HepG2 (cell line): Measurements from ENCODE around the gene MAP2K7. TPM values are rescaled to one million over a fixed set of nuclear protein-coding genes. Genes with fewer than 3 reads are reported as not detected.

Experiments used
- BRF2 ChIP-seq: sonication (generic); formaldehyde crosslinking; IDR thresholded peaks from 2 replicates; pipeline ENCODE4 v1.8.1; 2022; ENCODE audit warnings: mild to moderate bottlenecking, missing genetic modification reagents
- ELF1 ChIP-seq: sonication (generic); formaldehyde crosslinking; IDR thresholded peaks from 2 replicates; pipeline ENCODE4 v1.4.0; 2020; ENCODE audit warnings: missing genetic modification reagents
- HDAC6 ChIP-seq: fragments of 200-600 bp; sonication (generic); IDR thresholded peaks from 2 replicates; pipeline ENCODE4 v1.7.0; 2017; ENCODE audit warnings: mild to moderate bottlenecking, antibody characterized with exemption, low read length, low read depth
- MBD4 ChIP-seq: IDR thresholded peaks from 2 replicates; pipeline ENCODE4 v1.6.1; 2012; ENCODE audit warnings: low read length, inconsistent platforms, borderline replicate concordance
- NKX3-1 ChIP-seq: sonication (generic); formaldehyde crosslinking; IDR thresholded peaks from 2 replicates; pipeline ENCODE4 v1.5.0; 2020; ENCODE audit warnings: missing genetic modification reagents
- PHF20 ChIP-seq: sonication (generic); formaldehyde crosslinking; IDR thresholded peaks from 2 replicates; pipeline ENCODE4 v1.5.0; 2020; ENCODE audit warnings: mild to moderate bottlenecking, missing genetic modification reagents
- SMAD1 ChIP-seq: sonication (generic); formaldehyde crosslinking; IDR thresholded peaks from 2 replicates; pipeline ENCODE4 v1.4.0; 2020; ENCODE audit warnings: missing genetic modification reagents, low read depth, mild to moderate bottlenecking, borderline replicate concordance
- SP1 ChIP-seq, 2 experiments: fragments of 450-650 bp in 1 of 2; sonication (generic) in 1 of 2; formaldehyde crosslinking in 1 of 2; IDR thresholded peaks; 2 replicates each; pipeline versions ENCODE4 v1.4.0 to v1.6.1; 2016 to 2020; ENCODE audit warnings: missing genetic modification reagents in 1 of 2
- SPEN ChIP-seq: sonication (generic); formaldehyde crosslinking; IDR thresholded peaks from 2 replicates; pipeline ENCODE4 v1.5.1; 2020; ENCODE audit warnings: low read depth, mild to moderate bottlenecking, missing genetic modification reagents
- SRSF4 ChIP-seq: fragments of 200-400 bp; formaldehyde crosslinking; IDR thresholded peaks from one replicate; pipeline ENCODE4 v1.6.1; 2018; ENCODE audit warnings: mild to moderate bottlenecking, low read depth, low read length, moderate library complexity; ENCODE audit not compliant: poor library complexity, severe bottlenecking
- STAG1 ChIP-seq: sonication (generic); formaldehyde crosslinking; IDR thresholded peaks from 2 replicates; pipeline ENCODE4 v1.4.0; 2020; ENCODE audit warnings: missing genetic modification reagents
- TMF1 ChIP-seq: sonication (generic); formaldehyde crosslinking; IDR thresholded peaks from 2 replicates; pipeline ENCODE4 v1.8.1; 2022; ENCODE audit warnings: low read depth, missing genetic modification reagents
- ZFP36L2 ChIP-seq: sonication (generic); formaldehyde crosslinking; IDR thresholded peaks from 2 replicates; pipeline ENCODE4 v1.4.0; 2020; ENCODE audit warnings: missing genetic modification reagents
- ZMAT5 ChIP-seq: sonication (generic); formaldehyde crosslinking; IDR thresholded peaks from 2 replicates; pipeline ENCODE4 v1.5.0; 2020; ENCODE audit warnings: mild to moderate bottlenecking, low read depth, missing genetic modification reagents, borderline replicate concordance
- ZNF362 ChIP-seq: sonication (generic); formaldehyde crosslinking; IDR thresholded peaks from 2 replicates; pipeline ENCODE4 v1.4.0; 2020; ENCODE audit warnings: missing genetic modification reagents, mild to moderate bottlenecking, borderline replicate concordance
- ZNF430 ChIP-seq: sonication (generic); formaldehyde crosslinking; IDR thresholded peaks from 2 replicates; pipeline ENCODE4 v1.9.0; 2021; ENCODE audit warnings: mild to moderate bottlenecking, missing genetic modification reagents
- ZNF44 ChIP-seq: sonication (generic); formaldehyde crosslinking; IDR thresholded peaks from 2 replicates; pipeline ENCODE4 v1.5.1; 2020; ENCODE audit warnings: mild to moderate bottlenecking, missing genetic modification reagents
- ZNF510 ChIP-seq: sonication (generic); formaldehyde crosslinking; IDR thresholded peaks from 2 replicates; pipeline ENCODE4 v1.4.0; 2020; ENCODE audit warnings: low read depth, mild to moderate bottlenecking, missing genetic modification reagents
- ZNF530 ChIP-seq: sonication (generic); formaldehyde crosslinking; IDR thresholded peaks from 2 replicates; pipeline ENCODE4 v1.5.0; 2020; ENCODE audit warnings: low read depth, mild to moderate bottlenecking, missing genetic modification reagents
- ZNF556 ChIP-seq: sonication (generic); formaldehyde crosslinking; IDR thresholded peaks from 2 replicates; pipeline ENCODE4 v1.4.0; 2020; ENCODE audit warnings: mild to moderate bottlenecking, missing genetic modification reagents, borderline replicate concordance
- ZNF652 ChIP-seq: IDR thresholded peaks from 2 replicates; pipeline ENCODE4 v1.6.1; 2016; ENCODE audit warnings: low read depth, borderline replicate concordance
- ZNF816 ChIP-seq: sonication (generic); formaldehyde crosslinking; IDR thresholded peaks from 2 replicates; pipeline ENCODE4 v1.8.0; 2022; ENCODE audit warnings: missing genetic modification reagents, mild to moderate bottlenecking, borderline replicate concordance
- polyA plus RNA-seq, 8 experiments: library from polyadenylated mRNA; depleted of rRNA in 3 of 8; stranded (reverse) in 7 of 8; unstranded in 1 of 8; fragments of >200 nt; fragmentation: Illumina TruSeq in 4 of 8; extraction: Trizol in 4 of 8; gene quantifications; 2 replicates each; pipeline versions ENCODE4 v1.2.1 to v1.2.3, GENCODE V29; 2011 to 2016; ENCODE audit warnings: low read depth in 4 of 8, missing spikeins in 1 of 8, mixed read lengths in 1 of 8; ENCODE audit not compliant: insufficient read depth in 1 of 8
- total RNA-seq, 5 experiments: library from RNA; depleted of rRNA; stranded (reverse); fragments of >200 nt; fragmentation: Illumina TruSeq; extraction: Trizol; gene quantifications; 2 replicates each; pipeline ENCODE4 v1.2.3, GENCODE V29; 2016; ENCODE audit warnings: low read depth in 1 of 5
- TF ChIP-seq, protein P1 (sequence below): sonication (generic); formaldehyde crosslinking; IDR thresholded peaks from 2 replicates; pipeline ENCODE4 v1.5.0; 2020; ENCODE audit warnings: mild to moderate bottlenecking, missing genetic modification reagents
- TF ChIP-seq, protein P2 (sequence below): sonication (generic); formaldehyde crosslinking; IDR thresholded peaks from 2 replicates; pipeline ENCODE4 v1.5.1; 2020; ENCODE audit warnings: missing genetic modification reagents, mild to moderate bottlenecking, borderline replicate concordance

Gene MAP2K7
- total and polyA plus RNA-seq, 2 of the 13 experiments (the other 11 are each of a cell fraction or from before 2014, with no cell fraction given) = 9.0 to 10.8 TPM

DNA sequence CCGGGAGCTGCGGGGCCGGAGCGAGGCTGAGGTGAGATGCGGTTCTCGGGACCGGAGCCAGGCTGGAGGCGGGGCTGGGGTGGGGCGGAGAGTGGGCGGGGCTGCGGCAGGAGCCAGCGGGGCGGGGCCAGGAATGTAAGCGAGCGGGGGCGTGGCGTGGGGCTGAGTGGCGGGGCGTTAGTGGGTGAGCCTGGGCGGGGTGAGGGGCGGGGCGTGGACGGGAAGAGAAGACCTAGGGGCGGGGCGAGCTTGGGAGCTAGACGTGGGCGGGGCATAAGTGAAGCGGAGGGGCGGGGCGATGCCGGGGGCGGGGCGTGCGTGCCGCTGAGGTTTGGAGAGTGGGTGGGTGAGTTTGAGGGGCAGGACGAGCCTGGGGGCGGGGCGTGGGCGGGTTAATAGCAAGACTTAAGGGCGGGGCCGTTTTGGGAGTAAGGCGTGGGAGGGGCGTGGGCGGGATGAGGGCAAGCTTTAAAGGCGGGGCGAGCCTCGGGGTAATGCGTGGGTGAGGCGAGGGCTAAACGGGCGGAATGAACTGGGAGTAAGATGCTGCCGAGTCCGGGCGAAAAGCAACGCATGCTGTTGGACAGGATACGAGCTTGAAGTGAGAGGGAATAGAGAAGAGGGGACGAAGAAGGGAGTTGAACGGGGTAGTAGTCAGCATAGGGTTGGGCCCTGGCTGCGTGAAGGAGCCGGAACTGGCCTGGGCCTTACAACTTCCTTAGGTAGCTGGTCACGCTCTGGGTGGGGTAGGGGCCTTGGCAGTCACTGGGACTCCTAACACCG is 17.0 kb downstream of the MAP2K7 start (continued):
- TF ChIP-seq ZMAT5 (CRISPR knock-in tag) (no peak), SPEN (CRISPR knock-in tag) (no peak), ZNF530 (CRISPR knock-in tag) (no peak), NKX3-1 (CRISPR knock-in tag) (no peak), SMAD1 (CRISPR knock-in tag) (no peak), PHF20 (0 out of 2 replicates have a peak, but pooled peaks have one; percentile 3), SP1 (IDR thresholded peaks at IDR 0.05) (no peak), SP1 (CRISPR knock-in tag; IDR thresholded peaks at IDR 0.05) (peak; percentile 27; the same call in 1 of the 2 replicates), SRSF4 (no peak), ELF1 (no peak), ZNF652 (no peak), TMF1 (no peak), ZNF430 (CRISPR knock-in tag) (peak; percentile 42; the same call in 1 of the 2 replicates), MBD4 (no peak), ZFP36L2 (CRISPR knock-in tag) (no peak), ZNF556 (CRISPR knock-in tag) (0 out of 2 replicates have a peak, but pooled peaks have one; percentile 11), STAG1 (no peak), ZNF816 (CRISPR knock-in tag) (0 out of 2 replicates have a peak, but pooled peaks have one; percentile 1), ZNF44 (CRISPR knock-in tag) (no peak), HDAC6 (no peak), BRF2 (CRISPR knock-in tag) (no peak), ZNF362 (no peak), ZNF510 (CRISPR knock-in tag) (no peak)
- TF ChIP-seq, protein P1, sequence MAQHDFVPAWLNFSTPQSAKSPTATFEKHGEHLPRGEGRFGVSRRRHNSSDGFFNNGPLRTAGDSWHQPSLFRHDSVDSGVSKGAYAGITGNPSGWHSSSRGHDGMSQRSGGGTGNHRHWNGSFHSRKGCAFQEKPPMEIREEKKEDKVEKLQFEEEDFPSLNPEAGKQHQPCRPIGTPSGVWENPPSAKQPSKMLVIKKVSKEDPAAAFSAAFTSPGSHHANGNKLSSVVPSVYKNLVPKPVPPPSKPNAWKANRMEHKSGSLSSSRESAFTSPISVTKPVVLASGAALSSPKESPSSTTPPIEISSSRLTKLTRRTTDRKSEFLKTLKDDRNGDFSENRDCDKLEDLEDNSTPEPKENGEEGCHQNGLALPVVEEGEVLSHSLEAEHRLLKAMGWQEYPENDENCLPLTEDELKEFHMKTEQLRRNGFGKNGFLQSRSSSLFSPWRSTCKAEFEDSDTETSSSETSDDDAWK (CRISPR knock-in tag) = no peak
- TF ChIP-seq, protein P2, sequence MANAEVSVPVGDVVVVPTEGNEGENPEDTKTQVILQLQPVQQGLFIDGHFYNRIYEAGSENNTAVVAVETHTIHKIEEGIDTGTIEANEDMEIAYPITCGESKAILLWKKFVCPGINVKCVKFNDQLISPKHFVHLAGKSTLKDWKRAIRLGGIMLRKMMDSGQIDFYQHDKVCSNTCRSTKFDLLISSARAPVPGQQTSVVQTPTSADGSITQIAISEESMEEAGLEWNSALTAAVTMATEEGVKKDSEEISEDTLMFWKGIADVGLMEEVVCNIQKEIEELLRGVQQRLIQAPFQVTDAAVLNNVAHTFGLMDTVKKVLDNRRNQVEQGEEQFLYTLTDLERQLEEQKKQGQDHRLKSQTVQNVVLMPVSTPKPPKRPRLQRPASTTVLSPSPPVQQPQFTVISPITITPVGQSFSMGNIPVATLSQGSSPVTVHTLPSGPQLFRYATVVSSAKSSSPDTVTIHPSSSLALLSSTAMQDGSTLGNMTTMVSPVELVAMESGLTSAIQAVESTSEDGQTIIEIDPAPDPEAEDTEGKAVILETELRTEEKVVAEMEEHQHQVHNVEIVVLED (CRISPR knock-in tag) = 0 out of 2 replicates have a peak, but pooled peaks have one; percentile 6
